K562 (cell line): Measurements from ENCODE around the gene SLC9A3. TPM values are rescaled to one million over a fixed set of nuclear protein-coding genes. Genes with fewer than 3 reads are reported as not detected.
A peak's percentile ranks its signal among the peaks of the same experiment; 100 is the strongest.

Experiments
- ATAC-seq: fragments of 200-7000 bp; cut with Tn5 transposase; 3 replicates; pipeline ENCODE4 v1.9.1; 2020; ENCODE audit warnings: moderate library complexity
- BruUV-seq: library from RNA; stranded (reverse); fragments of 400-500 nt; replicated peaks from 2 replicates; lab custom pipeline; 2021; lab: Mats Ljungman, UMichigan
- CTCF ChIA-PET: fragments of 300-600 bp; formaldehyde crosslinking; extraction: SDS; loops from one replicate; lab custom pipeline; 2021; ENCODE audit warnings: low intra/inter-chr PET ratio; lab: Yijun Ruan, JAX
- POLR2A ChIA-PET: fragments of 300-600, 350-650 bp; sonication (Branson Sonifier 250); formaldehyde crosslinking; extraction: SDS; loops from one replicate; lab custom pipeline; 2021; ENCODE audit warnings: antibody characterized with exemption, inconsistent platforms; lab: Yijun Ruan, JAX
- DNase-seq, 4 experiments: peaks; one replicate each; pipeline versions ENCODE4 v3.0.0 to v3.0.0-alpha.2; 2011 to 2018; ENCODE audit warnings: low spot score in 3 of 4, mixed read lengths in 3 of 4; ENCODE audit errors: extremely low read depth in 1 of 4
- FAIRE-seq: peaks from 2 replicates; lab custom pipeline; 2011; peaks lifted over from hg19 to GRCh38; lab: Jason Lieb, UNC
- H2AFZ ChIP-seq: 2 replicates; pipeline ENCODE4 v1.6.0; 2011; ENCODE audit warnings: low read depth, low read length, control low read depth, inconsistent platforms
- H3K27ac ChIP-seq: fragments of 200-600 bp; 3 replicates; pipeline ENCODE4 v1.8.0; 2011; ENCODE audit warnings: low read depth, mild to moderate bottlenecking, control low read depth, inconsistent platforms, low read length, moderate library complexity, mixed read lengths; ENCODE audit errors: extremely low read depth
- H3K27me3 ChIP-seq, 2 experiments: fragments of 300-600 bp in 1 of 2; 2 replicates in 1 of 2; 3 replicates in 1 of 2; pipeline versions ENCODE4 v1.6.0 to v1.8.0; 2011; ENCODE audit warnings: inconsistent platforms in 2 of 2, low read length in 2 of 2, mild to moderate bottlenecking in 1 of 2, mixed read lengths in 1 of 2, moderate library complexity in 1 of 2; ENCODE audit not compliant: control insufficient read depth in 2 of 2, insufficient read depth in 2 of 2
- H3K36me3 ChIP-seq: fragments of 300-600 bp; 3 replicates; pipeline ENCODE4 v1.8.0; 2011; ENCODE audit warnings: mild to moderate bottlenecking, low read length, inconsistent platforms; ENCODE audit not compliant: control insufficient read depth, insufficient read depth
- H3K4me1 ChIP-seq, 2 experiments: fragments of 200-600 bp in 1 of 2; replicated peaks in 1 of 2; 2 replicates in 1 of 2; 3 replicates in 1 of 2; pipeline versions ENCODE4 v1.5.1 to v1.8.0; 2011; ENCODE audit warnings: inconsistent platforms in 2 of 2, low read length in 2 of 2, mild to moderate bottlenecking in 1 of 2, mixed read lengths in 1 of 2, moderate library complexity in 1 of 2; ENCODE audit not compliant: control insufficient read depth in 2 of 2, insufficient read depth in 2 of 2
- H3K4me2 ChIP-seq: 2 replicates; pipeline ENCODE4 v1.6.1; 2011; ENCODE audit warnings: low read length, control low read depth, inconsistent platforms, mixed read lengths; ENCODE audit not compliant: insufficient read depth
- H3K4me3 ChIP-seq: fragments of 200-600 bp; sonication (generic), shearing (Covaris generic); 2 replicates; pipeline ENCODE4 v1.5.1; 2016; ENCODE audit warnings: control low read depth, inconsistent platforms
- H3K79me2 ChIP-seq: fragments of 200-600 bp; 3 replicates; pipeline ENCODE4 v1.8.0; 2011; ENCODE audit warnings: low read length, inconsistent platforms; ENCODE audit not compliant: control insufficient read depth, insufficient read depth
- H3K9ac ChIP-seq, 2 experiments: 2 replicates each; pipeline versions ENCODE4 v1.6.0 to v1.6.1; 2011; ENCODE audit warnings: low read depth in 2 of 2, low read length in 2 of 2, control low read depth in 1 of 2, inconsistent platforms in 1 of 2, mild to moderate bottlenecking in 1 of 2, mixed read lengths in 1 of 2; ENCODE audit not compliant: insufficient read depth in 1 of 2
- H3K9me1 ChIP-seq: one replicate; pipeline ENCODE4 v1.6.0; 2011; ENCODE audit warnings: inconsistent platforms, mild to moderate bottlenecking, low read length, moderate library complexity; ENCODE audit not compliant: control insufficient read depth, insufficient read depth
- H3K9me3 ChIP-seq: replicated peaks from 2 replicates; pipeline ENCODE4 v1.5.1; 2011; ENCODE audit warnings: low read depth, low read length, inconsistent platforms; ENCODE audit not compliant: control insufficient read depth, insufficient read depth
- H4K20me1 ChIP-seq: replicated peaks from 2 replicates; pipeline ENCODE4 v1.6.1; 2011; ENCODE audit warnings: low read length, inconsistent platforms, mixed read lengths; ENCODE audit not compliant: control insufficient read depth, insufficient read depth
- CBFA2T2 ChIP-seq: fragments of 450-650 bp; conservative IDR thresholded peaks from 2 replicates; pipeline ENCODE4 v1.6.1; 2017; ENCODE audit warnings: mild to moderate bottlenecking
- GABPB1 ChIP-seq: sonication (generic); formaldehyde crosslinking; IDR thresholded peaks from 2 replicates; pipeline ENCODE4 v1.8.0; 2022; ENCODE audit warnings: mild to moderate bottlenecking, missing genetic modification reagents
- GTF2F1 ChIP-seq: IDR thresholded peaks from 2 replicates; pipeline ENCODE4 v1.6.1; 2011; ENCODE audit warnings: low read depth, low read length, improper control_type of control experiment
- TSC22D4 ChIP-seq: fragments of 450-650 bp; IDR thresholded peaks from 2 replicates; pipeline ENCODE4 v1.6.1; 2016; ENCODE audit warnings: missing genetic modification characterization, missing biosample characterization, control low read depth
- XRCC3 ChIP-seq: fragments of 450-650 bp; IDR thresholded peaks from 2 replicates; pipeline ENCODE4 v1.6.1; 2017; ENCODE audit warnings: mild to moderate bottlenecking, moderate library complexity
- ZNF224 ChIP-seq: sonication (generic); formaldehyde crosslinking; IDR thresholded peaks from 2 replicates; pipeline ENCODE4 v1.8.0; 2022; ENCODE audit warnings: mild to moderate bottlenecking, missing genetic modification reagents
- ZNF699 ChIP-seq: fragments of 250-450 bp; sonication (Bioruptor Pico); IDR thresholded peaks from 2 replicates; pipeline ENCODE4 v1.8.0; 2021; ENCODE audit warnings: mild to moderate bottlenecking, moderate library complexity; ENCODE audit not compliant: insufficient replicate concordance
- WGBS: fragments of 100-300 bp; shearing (Covaris generic); methylation state at CpG from one replicate; pipeline ENCODE4 v1.1.6; 2016; ENCODE audit warnings: low coverage, mixed read lengths; ENCODE audit not compliant: insufficient coverage; ENCODE audit errors: missing lambda C conversion rate; 5-methylcytosine and 5-hydroxymethylcytosine counted together
- in situ Hi-C: fragments of 300-500 bp; cut with MboI; formaldehyde crosslinking; loops from 4 replicates; pipeline ENCODE4 v1.15.0; 2018; ENCODE audit warnings: inconsistent platforms, mixed read lengths
- intact Hi-C: fragments of 100-400 bp; cut with micrococcal nuclease; formaldehyde crosslinking; loops from 2 replicates; pipeline ENCODE4 v1.14.2; 2022
- polyA plus RNA-seq, 8 experiments: library from polyadenylated mRNA; depleted of rRNA in 4 of 8; stranded (reverse) in 5 of 8; unstranded in 3 of 8; fragments of >200 nt; fragmentation: Nextera tagmentation in 2 of 8; fragmentation: Illumina TruSeq in 1 of 8; extraction: Ambion mirVana in 2 of 8; extraction: Trizol in 1 of 8; gene quantifications; 2 replicates each; pipeline versions ENCODE4 v1.2.1 to v1.2.3, GENCODE V29; 2011 to 2014; ENCODE audit warnings: inconsistent platforms in 1 of 8, missing spikeins in 1 of 8
- total RNA-seq, 7 experiments: library from RNA; depleted of rRNA in 6 of 7; stranded (reverse); fragments of >200 nt in 6 of 7; fragmentation: Illumina TruSeq in 2 of 7; extraction: Trizol in 2 of 7; gene quantifications; 2 replicates each; pipeline versions ENCODE4 v1.2.1 to v1.2.3, GENCODE V29; 2011 to 2021; ENCODE audit warnings: low replicate concordance in 1 of 7
- TF ChIP-seq, protein P1 (sequence below): fragments of 450-650 bp; formaldehyde crosslinking; conservative IDR thresholded peaks from 2 replicates; pipeline ENCODE4 v1.4.0; 2022; ENCODE audit warnings: mild to moderate bottlenecking, missing genetic modification characterization

Gene SLC9A3
- total and polyA plus RNA-seq, 9 of the 15 experiments (the other 6 are each of a cell fraction or from before 2014, with no cell fraction given): 1.5 to 5.8 (median 3.7) TPM; not detected in 2

DNA sequence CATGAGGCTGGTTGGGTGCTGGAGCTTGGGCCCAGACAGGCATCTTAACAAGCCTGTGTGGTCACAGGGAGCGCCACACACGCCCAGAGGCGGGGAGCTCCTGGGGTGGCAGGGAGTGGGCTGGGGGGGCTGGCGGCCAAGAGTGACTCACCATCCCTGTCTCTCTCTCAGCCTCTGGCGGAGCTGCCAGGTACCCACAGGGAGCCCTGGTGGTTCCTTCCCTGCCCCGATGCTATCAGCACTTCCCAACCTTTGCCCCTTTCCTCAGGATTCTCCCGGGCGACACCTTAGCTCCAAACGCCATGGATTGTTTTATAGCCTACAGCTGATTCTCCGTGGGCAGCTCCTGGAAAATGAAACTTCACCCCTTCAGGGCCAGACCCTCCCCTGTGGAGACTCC is 5.5 kb downstream of the SLC9A3 start:
- intact Hi-C loops (no loop called here), in situ Hi-C loops (no loop called here)
- DNase-seq: no peak
- no peak for ATAC-seq
- ChIA-PET CTCF (no interaction called here), POLR2A (interaction anchor here (1.6 kb wide), 1 partner anchor 9 kb away, joined by 7 read pairs; no protein-coding TSS in a partner anchor)
- Histone ChIP-seq H3K9ac (no peak overlapping the region), H3K27me3 (peaks cover 32 to 77% of the 10 kb centered on the region in 2 experiments; a peak in 3 of 5 replicates), H3K9me1 (no peaks in the 10 kb centered on the region), H3K4me2 (no peak overlapping the region), H4K20me1 (peaks cover 19% of the 10 kb centered on the region), H3K36me3 (no peaks in the 10 kb centered on the region), H3K9me3 (no peaks in the 10 kb centered on the region), H3K79me2 (no peaks in the 10 kb centered on the region), H3K27ac (no peak overlapping the region), H2AFZ (no peak overlapping the region), H3K4me3 (no peak overlapping the region), H3K4me1 (peaks cover 0 to 25% of the 10 kb centered on the region in 2 experiments; a peak in 3 of 5 replicates)
- 2% methylated on average over 7 of the region's 10 CpGs for WGBS
- TF ChIP-seq GTF2F1 (no peak), ZNF699 (CRISPR knock-in tag) (no peak), CBFA2T2 (no peak)
- no peak for FAIRE-seq
- no TSS peak for BruUV-seq

DNA sequence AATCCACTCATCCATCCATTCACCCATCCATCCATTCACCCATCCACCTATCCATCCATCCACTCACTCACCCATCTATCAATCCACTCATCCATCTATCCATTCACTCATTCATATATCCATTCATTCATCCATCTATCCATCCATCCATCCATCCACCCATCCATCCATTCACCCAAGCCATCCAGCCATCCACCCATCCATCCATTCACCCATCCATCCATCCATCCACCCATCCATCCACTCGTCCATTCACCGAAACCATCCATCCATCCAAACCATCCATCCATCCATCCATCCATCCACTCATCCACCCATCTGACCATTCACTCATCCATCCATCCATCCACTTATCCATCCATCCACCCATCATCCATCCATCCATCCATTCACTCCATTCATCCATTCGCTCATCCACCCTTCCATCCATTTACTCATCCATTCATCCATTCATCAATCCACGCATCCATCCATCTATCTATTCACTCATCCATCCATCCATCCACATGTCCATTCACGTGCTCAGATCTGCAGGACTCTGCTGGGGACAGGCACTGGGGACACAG is 6.6 kb downstream of the SLC9A3 start:
- H3K27me3 ChIP-seq: peaks cover 33 to 77% of the 10 kb centered on the region in 2 experiments; a peak in 3 of 5 replicates
- TF ChIP-seq, protein P1, sequence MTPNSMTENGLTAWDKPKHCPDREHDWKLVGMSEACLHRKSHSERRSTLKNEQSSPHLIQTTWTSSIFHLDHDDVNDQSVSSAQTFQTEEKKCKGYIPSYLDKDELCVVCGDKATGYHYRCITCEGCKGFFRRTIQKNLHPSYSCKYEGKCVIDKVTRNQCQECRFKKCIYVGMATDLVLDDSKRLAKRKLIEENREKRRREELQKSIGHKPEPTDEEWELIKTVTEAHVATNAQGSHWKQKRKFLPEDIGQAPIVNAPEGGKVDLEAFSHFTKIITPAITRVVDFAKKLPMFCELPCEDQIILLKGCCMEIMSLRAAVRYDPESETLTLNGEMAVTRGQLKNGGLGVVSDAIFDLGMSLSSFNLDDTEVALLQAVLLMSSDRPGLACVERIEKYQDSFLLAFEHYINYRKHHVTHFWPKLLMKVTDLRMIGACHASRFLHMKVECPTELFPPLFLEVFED (CRISPR knock-in tag): peak; percentile 44; the same call in 1 of the 2 replicates
- TF ChIP-seq GABPB1 (CRISPR knock-in tag) (no peak), TSC22D4 (tag) (0 out of 2 replicates have a peak, but pooled peaks have one; percentile 27), XRCC3 (no peak), ZNF224 (CRISPR knock-in tag) (no peak)
- TF ChIP-seq, all 486 proteins: peak for 2
- no peak for ATAC-seq

More for the DNA sequence above, 6.6 kb downstream of the SLC9A3 start:
- WGBS: 8% methylated on average over 5 of the region's 5 CpGs
- Histone ChIP-seq H3K9me1 (no peaks in the 10 kb centered on the region), H4K20me1 (peaks cover 23% of the 10 kb centered on the region), H3K27ac (no peak overlapping the region), H3K4me3 (no peak overlapping the region), H3K79me2 (no peaks in the 10 kb centered on the region), H3K4me1 (peaks cover 0 to 24% of the 10 kb centered on the region in 2 experiments; a peak in 3 of 5 replicates), H3K9me3 (no peaks in the 10 kb centered on the region), H3K36me3 (no peaks in the 10 kb centered on the region), H2AFZ (no peak overlapping the region), H3K9ac (no peak overlapping the region), H3K4me2 (no peak overlapping the region)
- POLR2A ChIA-PET: interaction anchor here (0.9 to 1.6 kb wide), 2 partner anchors 8 to 102 kb away, joined by 3 to 7 read pairs; no protein-coding TSS in a partner anchor
- CTCF ChIA-PET: no interaction called here
- no peak for FAIRE-seq
- DNase-seq: no peak
- in situ Hi-C loops: no loop called here
- no TSS peak for BruUV-seq
- intact Hi-C loops: no loop called here
